Hepatic stellate cell (primary cell): ENCODE data around the gene PTPRT.

ENCODE experiments used
- DNase-seq: peaks from one replicate; pipeline ENCODE4 v3.0.0; 2011; ENCODE audit warnings: low spot score

PTPRT gene

DNA sequence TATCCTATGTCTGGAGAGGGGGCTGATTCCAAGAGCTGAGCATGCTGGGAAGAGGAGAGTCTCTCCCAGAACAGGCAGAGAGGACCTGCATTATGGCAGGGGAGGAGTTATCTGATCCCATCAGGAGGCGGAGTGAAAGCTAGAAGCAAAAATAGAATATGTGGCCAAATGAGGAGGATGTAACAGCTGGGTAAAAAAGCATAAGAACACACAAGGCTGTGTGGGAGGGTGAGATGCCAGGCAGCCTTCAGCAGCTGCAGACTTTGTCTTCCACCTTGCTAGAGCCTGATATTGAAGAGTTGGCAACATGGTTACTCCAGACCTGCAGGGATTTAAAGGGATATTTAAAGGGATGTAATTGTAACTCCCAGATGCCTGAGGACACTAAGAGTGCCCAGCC is 167.1 kb downstream of the PTPRT start:
- no peak for DNase-seq

DNA sequence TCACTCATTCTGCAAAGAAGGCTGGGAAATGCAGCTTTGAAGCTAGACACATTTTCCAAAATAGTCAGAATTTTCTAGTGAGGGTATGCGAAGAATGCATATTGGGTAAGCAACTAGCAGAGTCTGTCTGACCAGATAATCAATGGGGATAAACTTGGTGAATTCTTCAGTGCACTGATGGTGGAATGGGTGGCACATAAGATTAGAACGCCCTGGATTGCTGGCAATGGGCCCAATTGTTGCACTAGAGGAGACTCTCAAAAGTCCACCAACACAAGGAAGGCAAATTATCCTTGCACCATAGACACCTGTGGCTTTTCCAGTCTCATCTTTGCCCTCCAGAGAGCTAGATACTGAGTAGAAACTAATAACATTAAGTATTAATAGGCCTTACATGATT is 167.6 kb downstream of the PTPRT start:
- no peak for DNase-seq

- no peak for DNase-seq
These were observed 172.3 kb downstream of the PTPRT start for GRCh38 chr20:43017241-43018030.

- DNase-seq = no peak
These were observed 173.4 kb downstream of the PTPRT start for GRCh38 chr20:43016257-43016656.

- no peak for DNase-seq
These were observed 174.1 kb downstream of the PTPRT start for GRCh38 chr20:43015566-43015965.

DNA sequence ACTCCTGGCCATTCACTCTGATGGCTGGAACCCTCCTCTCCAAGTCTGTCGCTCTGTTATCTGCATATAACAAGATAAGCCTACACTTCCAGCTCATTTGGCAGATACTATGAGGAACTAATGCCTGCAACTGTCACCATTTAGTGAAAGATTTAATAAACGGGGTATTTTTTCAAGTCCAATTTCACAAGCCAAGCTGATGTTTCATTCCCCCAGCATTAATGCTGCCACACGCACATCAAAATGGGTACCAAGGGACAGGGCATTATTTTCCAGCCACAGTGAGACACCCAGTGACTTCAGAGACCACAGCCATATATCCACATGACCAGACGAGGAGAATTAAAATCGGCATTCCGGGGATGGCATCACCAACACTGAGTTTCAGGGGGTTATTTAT is 175.5 kb downstream of the PTPRT start:
- no peak for DNase-seq

GRCh38 chr20:43011491-43011890 is 178.2 kb downstream of the PTPRT start:
- no peak for DNase-seq

DNA sequence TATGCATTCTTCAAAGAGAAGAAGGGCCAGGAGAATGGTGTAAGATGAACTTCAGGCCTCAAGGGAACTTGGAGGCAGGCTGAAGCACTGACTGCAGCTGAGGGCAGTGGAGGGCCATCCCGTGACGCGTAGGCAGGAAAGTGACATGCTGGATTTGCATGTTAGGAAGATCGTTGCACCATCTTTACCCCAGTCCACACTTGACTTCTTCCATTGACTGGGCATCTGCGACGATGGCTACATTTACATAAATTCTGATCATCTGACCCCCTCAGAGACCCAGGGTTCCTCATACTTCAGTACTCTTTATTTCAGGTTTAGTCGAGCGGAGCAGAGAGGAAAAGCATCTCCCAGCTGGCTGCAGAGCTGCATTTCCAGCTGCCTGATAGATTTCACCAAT is 180.2 kb downstream of the PTPRT start:
- DNase-seq = no peak

DNA sequence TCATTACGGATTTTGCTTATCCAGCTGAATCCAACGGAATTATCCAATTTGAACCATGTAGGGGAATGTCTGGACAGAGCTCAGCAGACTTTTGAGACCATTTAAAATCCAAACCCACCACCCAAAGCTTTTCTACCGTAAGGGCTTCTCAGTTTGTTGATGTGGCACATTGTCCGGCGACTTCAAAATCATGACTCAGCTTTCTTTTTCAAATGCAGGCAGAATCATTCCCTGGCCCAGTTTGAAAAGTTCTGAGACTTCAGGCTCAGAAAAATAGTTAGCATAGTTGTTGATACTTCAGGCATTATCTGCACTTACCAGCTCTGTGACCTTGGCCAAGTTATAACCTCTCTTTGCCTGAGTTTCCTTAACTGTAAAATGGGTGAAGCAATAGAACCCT is 182.2 kb downstream of the PTPRT start:
- no peak for DNase-seq

DNA sequence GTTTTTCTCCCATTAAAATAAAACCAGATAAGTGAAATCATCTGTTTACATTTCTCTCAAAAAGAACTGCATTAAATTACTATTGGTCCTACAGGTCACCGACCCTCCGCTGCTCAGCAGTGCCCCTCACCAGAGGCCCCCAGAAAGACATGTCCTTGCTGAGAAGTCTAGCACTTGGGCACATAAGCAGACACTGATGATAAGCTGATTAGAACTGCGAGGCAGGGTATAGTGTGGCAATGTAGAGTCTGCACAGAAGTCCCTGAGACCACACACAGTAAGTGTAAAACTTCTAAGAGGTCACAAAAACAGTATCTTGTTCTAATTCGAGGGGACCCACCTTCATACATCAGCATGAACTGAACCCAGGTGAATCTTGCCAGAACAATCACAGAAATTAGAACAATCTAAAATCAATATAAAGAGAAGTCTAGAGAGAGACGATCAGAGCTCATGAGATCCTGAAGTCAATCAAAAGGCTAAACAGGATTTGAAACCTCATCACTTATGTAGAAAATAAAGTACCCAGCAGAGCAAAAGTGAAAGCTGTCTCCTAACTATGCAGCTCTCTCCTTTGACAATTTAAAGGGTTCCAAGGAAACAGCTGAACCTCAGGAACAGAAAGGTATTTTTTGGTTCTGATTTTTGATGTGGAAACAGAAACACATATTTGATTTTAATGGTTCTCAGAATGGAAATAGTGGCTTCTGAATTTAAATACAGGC is 182.9 kb downstream of the PTPRT start:
- DNase-seq = no peak

DNA sequence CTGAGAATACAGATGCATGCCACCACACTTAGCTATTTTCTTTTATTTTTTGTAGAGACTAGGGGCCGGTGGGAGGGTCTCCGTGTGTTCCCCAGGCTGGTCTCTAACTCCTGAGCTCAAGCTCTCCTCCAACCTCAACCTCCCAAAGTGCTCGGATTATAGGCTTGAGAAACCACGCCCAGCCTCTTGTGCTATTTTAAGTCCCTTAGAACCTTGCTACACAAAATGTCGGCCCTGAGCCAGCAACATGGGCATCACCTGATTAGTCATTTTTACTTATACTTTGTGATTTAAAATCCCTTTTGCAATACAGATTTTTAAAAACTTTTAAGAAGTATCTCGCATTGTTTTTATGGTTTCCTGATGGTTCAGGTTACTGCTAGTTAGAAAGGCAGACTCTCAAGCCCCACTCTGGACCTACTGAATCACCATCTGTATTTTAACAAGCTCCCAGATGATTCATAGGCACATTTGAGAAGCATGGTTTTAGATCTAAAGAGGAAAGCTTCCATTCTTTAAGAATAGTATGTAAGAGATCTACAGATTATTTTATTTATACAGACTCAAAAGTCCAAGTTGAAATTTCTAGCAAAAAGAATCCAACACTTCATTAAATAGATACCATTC is 186.3 kb downstream of the PTPRT start:
- DNase-seq = no peak

- DNase-seq = no peak
These were observed 193.6 kb downstream of the PTPRT start for GRCh38 chr20:42996141-42996540.

DNA sequence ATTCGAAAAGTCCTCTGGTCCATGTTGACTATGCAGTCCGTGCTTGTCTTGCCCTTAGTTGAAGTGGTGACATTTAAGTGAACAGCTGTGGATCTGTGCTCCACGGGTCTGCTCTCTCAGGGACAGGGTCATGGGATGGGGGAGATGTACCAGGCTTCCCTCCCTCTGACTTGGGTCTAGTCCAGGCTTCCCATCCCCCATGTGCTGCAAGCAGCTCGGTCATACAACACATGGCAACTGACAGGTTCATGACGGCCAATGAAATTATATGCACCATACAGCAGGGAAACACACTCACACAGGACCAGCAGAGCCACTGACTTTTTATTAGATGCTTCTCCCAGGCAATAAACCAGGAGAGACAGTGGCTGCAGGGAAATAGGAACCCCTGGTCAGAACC is 201.4 kb downstream of the PTPRT start:
- no peak for DNase-seq

- DNase-seq = no peak
These were observed 202.2 kb downstream of the PTPRT start for GRCh38 chr20:42987376-42988114.

GRCh38 chr20:42986143-42986773 is 203.4 kb downstream of the PTPRT start:
- no peak for DNase-seq

- DNase-seq = no peak
These were observed 204.1 kb downstream of the PTPRT start for GRCh38 chr20:42985628-42986027.

GRCh38 chr20:42982218-42982617 is 207.5 kb downstream of the PTPRT start:
- DNase-seq = no peak

DNA sequence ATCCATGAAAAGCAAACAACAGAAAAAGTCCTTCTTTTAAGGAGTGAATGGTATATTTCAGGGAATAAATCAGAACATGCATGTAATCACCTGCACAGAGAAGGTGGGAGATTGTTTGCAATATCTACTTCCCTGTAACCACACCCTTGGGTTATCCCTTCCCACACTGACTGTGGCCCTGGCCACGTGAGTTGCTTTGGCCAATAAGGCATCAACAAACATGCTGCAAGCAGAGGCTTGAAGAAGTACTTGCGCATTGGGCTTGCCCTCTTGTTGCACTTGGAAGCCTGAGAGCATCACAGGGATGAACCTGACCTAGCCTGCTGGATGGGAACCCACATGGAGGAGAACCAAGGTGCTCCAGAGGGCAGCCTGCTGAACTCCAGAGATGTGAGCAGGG is 208.5 kb downstream of the PTPRT start:
- no peak for DNase-seq

DNA sequence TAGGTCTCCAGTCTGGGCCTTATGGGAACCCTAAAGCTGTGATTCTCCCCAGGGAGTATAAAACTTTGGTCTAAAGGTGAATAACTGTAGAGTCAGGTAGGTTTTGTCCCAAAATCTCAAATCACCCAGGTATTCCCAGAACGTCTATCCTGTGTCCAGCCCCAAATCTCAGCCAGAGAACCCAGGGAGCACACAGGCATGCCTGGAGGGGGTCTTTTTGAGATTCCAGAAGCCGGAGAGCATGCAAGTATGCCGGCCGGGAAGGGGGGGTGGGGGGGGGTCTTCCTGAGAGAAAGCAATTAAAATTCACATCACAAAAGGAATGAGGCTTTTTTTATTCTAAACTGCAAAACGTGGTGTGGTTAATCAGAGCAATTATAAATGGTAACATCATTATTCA is 210.0 kb downstream of the PTPRT start:
- DNase-seq = no peak

DNA sequence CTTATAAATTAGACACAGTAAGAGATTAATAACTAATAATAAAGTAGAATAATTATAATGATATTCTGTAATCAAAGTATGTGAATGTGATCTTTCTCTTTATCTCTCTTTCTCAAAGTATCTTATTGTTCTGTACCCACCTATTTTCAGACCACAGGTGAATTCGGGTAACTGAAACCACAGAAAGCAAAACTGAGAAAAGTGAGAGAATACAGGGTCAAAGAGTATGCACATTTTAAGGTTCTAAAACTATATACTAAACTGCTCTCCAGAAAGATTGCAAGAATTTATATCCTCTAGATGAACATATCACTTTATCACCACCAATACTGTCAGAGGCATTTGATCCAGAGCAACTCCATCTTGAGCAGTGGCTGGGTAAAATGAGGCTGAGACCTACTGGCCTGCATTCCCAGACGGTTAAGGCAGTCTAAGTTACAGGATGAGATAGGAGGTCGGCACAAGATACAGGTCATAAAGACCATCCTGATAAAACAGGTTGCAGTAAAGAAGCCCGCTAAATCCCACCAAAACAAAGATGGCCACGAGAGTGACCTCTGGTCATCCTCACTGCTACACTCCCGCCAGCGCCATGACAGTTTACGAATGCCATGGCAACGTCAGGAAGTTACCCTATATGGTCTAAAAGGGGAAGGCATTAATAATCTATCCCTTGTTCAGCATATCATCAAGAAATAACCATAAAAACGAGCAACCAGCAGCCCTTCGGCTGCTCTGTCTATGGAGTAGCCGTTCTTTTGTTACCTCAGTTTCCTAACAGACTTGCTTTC is 211.3 kb downstream of the PTPRT start:
- no peak for DNase-seq

DNA sequence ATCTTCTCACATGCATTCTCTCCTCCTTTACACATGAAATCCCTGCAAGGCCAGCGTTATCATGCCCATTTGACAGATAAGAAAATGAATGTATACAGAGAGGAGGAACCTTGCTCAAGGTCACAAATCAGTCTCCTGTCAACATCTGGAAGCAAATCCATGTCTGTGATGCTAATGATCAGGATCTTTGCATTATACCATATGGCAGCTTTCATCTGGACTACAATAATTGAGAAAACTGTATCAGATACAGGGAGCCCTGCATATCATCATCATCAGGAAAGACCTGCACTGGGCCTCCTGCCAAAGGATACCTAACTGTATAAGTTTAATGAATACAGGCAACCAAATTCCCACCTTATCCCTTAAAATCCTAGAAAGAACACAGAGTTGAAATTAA is 213.7 kb downstream of the PTPRT start:
- no peak for DNase-seq
